ENCODE measurements around the gene IL13RA2. TPM values are rescaled to one million over a fixed set of nuclear protein-coding genes. Genes with fewer than 3 reads are reported as not detected.

Gene IL13RA2
- total and polyA plus RNA-seq, 2 of the 8 experiments (the other 6 are each of a cell fraction or from before 2014, with no cell fraction given) = not detected

DNA sequence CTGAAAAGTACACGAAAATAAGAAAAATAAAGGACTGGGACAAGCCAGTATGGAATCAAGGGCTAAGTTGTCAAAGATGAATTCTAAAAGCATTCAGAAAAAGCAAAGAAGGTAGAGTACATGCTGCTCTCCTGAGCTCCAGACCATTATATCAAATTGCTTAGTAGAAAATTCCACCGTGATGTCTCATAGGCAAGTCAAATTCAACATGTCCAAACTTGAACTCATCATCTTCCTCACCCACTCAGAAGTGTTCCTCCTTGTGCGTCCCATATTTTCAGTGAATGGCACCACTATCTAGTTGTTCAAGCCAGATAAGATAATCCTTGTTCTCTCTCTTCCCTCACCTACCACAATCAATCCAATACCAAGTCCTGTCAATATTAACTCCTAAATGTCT, 37.5 kb upstream of the IL13RA2 start:
- ChIA-PET CTCF (ENCODE audit: partially characterized antibody) (no interaction called here), POLR2A (ENCODE audit: partially characterized antibody) (no interaction called here)
- H3K27me3 ChIP-seq (replicated peaks in 1 of 4; ENCODE audit: control insufficient read depth in 3 of 4, extremely low read depth in 1 of 4, insufficient read depth in 3 of 4, low read length in 3 of 4) = no peaks in the 10 kb centered on the region
- FAIRE-seq (no peak), DNase-seq (ENCODE audit: low read depth in 1 of 2, low spot score in 2 of 2) (no peak)
- no peak overlapping the region for H3K4me2 ChIP-seq (ENCODE audit: insufficient read depth in 1 of 2, low read depth in 2 of 2, low read length in 2 of 2)
- H3K23ac ChIP-seq (ENCODE audit: insufficient read length) = no peak overlapping the region
- H3K14ac ChIP-seq (ENCODE audit: insufficient read length) = no peak overlapping the region
- H3K23me2 ChIP-seq (ENCODE audit: low read depth, low read length) = no peaks in the 10 kb centered on the region
- no peak overlapping the region for H2BK120ac ChIP-seq (replicated peaks; ENCODE audit: low read depth, low read length)
- H2BK5ac ChIP-seq (ENCODE audit: low read depth, low read length) = no peak overlapping the region
- H3K4me3 ChIP-seq (ENCODE audit: extremely low read depth in 1 of 4, insufficient read depth in 2 of 4, low read depth in 3 of 4, low read length in 4 of 4) = no peak overlapping the region
- H4K91ac ChIP-seq (replicated peaks; ENCODE audit: insufficient read length, low read length) = no peak overlapping the region
- H3K56ac ChIP-seq (replicated peaks; ENCODE audit: insufficient read length, low read depth, low read length) = no peak overlapping the region
- no peaks in the 10 kb centered on the region for H4K20me1 ChIP-seq (replicated peaks in 1 of 2; ENCODE audit: control insufficient read depth in 1 of 2, insufficient read depth in 2 of 2, low read length in 2 of 2)
- H2BK15ac ChIP-seq (ENCODE audit: low read length) = no peak overlapping the region
- H3K9ac ChIP-seq (replicated peaks in 1 of 4; ENCODE audit: extremely low read depth in 1 of 4, low read depth in 3 of 4, low read length in 3 of 4) = no peak overlapping the region
- H3K36me3 ChIP-seq (ENCODE audit: control insufficient read depth in 2 of 4, insufficient read depth in 4 of 4, low read length in 3 of 4) = no peaks in the 10 kb centered on the region
- H3K79me2 ChIP-seq (ENCODE audit: control insufficient read depth in 1 of 2, insufficient read depth in 2 of 2, low read length in 2 of 2) = no peaks in the 10 kb centered on the region
- H2AK5ac ChIP-seq (ENCODE audit: low read depth, low read length) = no peak overlapping the region
- no peaks in the 10 kb centered on the region for H3K4me1 ChIP-seq (replicated peaks in 1 of 4; ENCODE audit: control insufficient read depth in 3 of 4, insufficient read depth in 4 of 4, low read length in 3 of 4)
- no peak overlapping the region for H4K8ac ChIP-seq (ENCODE audit: extremely low read depth, insufficient read depth, low read length)
- H2BK12ac ChIP-seq (ENCODE audit: low read depth, low read length) = no peak overlapping the region
- H3K79me1 ChIP-seq (ENCODE audit: low read depth, low read length) = no peaks in the 10 kb centered on the region
- H3K27ac ChIP-seq (ENCODE audit: low read depth, low read length) = no peak overlapping the region
- H4K5ac ChIP-seq (ENCODE audit: insufficient read length, low read depth, low read length) = no peak overlapping the region
- H3K18ac ChIP-seq (ENCODE audit: extremely low read depth, low read length) = no peak overlapping the region
- H2AFZ ChIP-seq (ENCODE audit: low read length) = no peak overlapping the region
- no peak overlapping the region for H3K4ac ChIP-seq (replicated peaks; ENCODE audit: insufficient read length, low read depth, low read length)
- no peaks in the 10 kb centered on the region for H3K9me3 ChIP-seq (ENCODE audit: insufficient read depth in 2 of 2, low read depth in 1 of 2, low read length in 1 of 2)
- WGBS, 2 experiments (ENCODE audit: extremely low coverage in 1 of 2, insufficient coverage in 1 of 2, insufficient read length in 1 of 2, insufficient replicate concordance in 2 of 2, low coverage in 1 of 2, low lambda C conversion rate in 2 of 2, missing lambda C conversion rate in 1 of 2) = 82% methylated on average over 3 of the region's 3 CpGs; no CpG with 5 or more reads in 1 of the 2 experiments
- no peak overlapping the region for H2BK20ac ChIP-seq (ENCODE audit: low read length)
- TF ChIP-seq CREB1 (IDR thresholded peaks at IDR 0.05) = no peak
- no peak for TF ChIP-seq KDM5A (IDR thresholded peaks at IDR 0.05; ENCODE audit: low read length)
- TF ChIP-seq KDM1A (IDR thresholded peaks at IDR 0.05; ENCODE audit: borderline replicate concordance, low read length) = no peak
- TF ChIP-seq SIRT6 (IDR thresholded peaks at IDR 0.05; ENCODE audit: low read length) = no peak
- TF ChIP-seq YY1 (IDR thresholded peaks at IDR 0.05; ENCODE audit: low read depth, low read length) = no peak
- TF ChIP-seq POLR2A (IDR thresholded peaks at IDR 0.05; ENCODE audit: control extremely low read depth in 1 of 2, low read depth in 2 of 2, low read length in 2 of 2) = no peak
- no peak for TF ChIP-seq SAP30 (IDR thresholded peaks at IDR 0.05; ENCODE audit: insufficient read depth, insufficient replicate concordance, low read length)
- no peak for TF ChIP-seq CEBPB (IDR thresholded peaks at IDR 0.05; ENCODE audit: low read depth, low read length)
- no peak for TF ChIP-seq CBX8 (IDR thresholded peaks at IDR 0.05; ENCODE audit: borderline replicate concordance, low read depth, low read length)
- TF ChIP-seq, protein P1, sequence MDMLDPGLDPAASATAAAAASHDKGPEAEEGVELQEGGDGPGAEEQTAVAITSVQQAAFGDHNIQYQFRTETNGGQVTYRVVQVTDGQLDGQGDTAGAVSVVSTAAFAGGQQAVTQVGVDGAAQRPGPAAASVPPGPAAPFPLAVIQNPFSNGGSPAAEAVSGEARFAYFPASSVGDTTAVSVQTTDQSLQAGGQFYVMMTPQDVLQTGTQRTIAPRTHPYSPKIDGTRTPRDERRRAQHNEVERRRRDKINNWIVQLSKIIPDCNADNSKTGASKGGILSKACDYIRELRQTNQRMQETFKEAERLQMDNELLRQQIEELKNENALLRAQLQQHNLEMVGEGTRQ (IDR thresholded peaks at IDR 0.05; ENCODE audit: low read length) = no peak
- TF ChIP-seq HDAC2 (IDR thresholded peaks at IDR 0.05; ENCODE audit: borderline replicate concordance in 1 of 2, low read depth in 2 of 2, low read length in 2 of 2) = no peak
- no peak for TF ChIP-seq GTF2F1 (IDR thresholded peaks at IDR 0.05; ENCODE audit: borderline replicate concordance, low read depth, low read length)
- TF ChIP-seq SIX5 (IDR thresholded peaks at IDR 0.05; ENCODE audit: low read depth, low read length) = no peak
- no peak for TF ChIP-seq BRCA1 (IDR thresholded peaks at IDR 0.05; ENCODE audit: low read depth, low read length)
- no peak for TF ChIP-seq PHF8 (conservative IDR thresholded peaks at IDR 0.05; ENCODE audit: low read depth, low read length)
